GM18498 (cell line): ENCODE results near the gene ADAMTSL1.

Experiments used
- ATAC-seq: cut with Tn5 transposase; IDR thresholded peaks from one replicate; pipeline ENCODE4 v1.9.1; 2021; ENCODE audit warnings: mild to moderate bottlenecking, moderate library complexity; ENCODE audit not compliant: unreplicated experiment

Gene ADAMTSL1

DNA sequence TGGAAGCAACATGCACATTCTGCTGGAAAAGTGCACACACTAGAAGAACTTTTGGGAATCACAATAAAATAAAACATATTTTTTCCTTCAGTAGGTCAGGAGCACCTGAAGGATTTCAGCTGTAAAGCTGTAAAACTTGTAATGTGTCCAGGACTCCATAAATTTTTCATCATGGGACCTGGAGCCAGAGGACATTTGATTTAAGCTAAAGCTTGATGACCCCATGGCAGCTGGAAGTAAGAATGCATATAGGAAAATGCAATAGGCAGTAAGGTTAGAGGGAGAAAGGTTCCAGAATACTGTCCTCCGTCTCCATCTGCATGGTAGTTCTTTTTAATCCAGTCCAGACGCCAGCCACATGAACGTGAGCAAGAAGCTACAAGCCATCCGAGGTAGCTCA lies 166.0 kb downstream of the ADAMTSL1 start:
- no peak for ATAC-seq

DNA sequence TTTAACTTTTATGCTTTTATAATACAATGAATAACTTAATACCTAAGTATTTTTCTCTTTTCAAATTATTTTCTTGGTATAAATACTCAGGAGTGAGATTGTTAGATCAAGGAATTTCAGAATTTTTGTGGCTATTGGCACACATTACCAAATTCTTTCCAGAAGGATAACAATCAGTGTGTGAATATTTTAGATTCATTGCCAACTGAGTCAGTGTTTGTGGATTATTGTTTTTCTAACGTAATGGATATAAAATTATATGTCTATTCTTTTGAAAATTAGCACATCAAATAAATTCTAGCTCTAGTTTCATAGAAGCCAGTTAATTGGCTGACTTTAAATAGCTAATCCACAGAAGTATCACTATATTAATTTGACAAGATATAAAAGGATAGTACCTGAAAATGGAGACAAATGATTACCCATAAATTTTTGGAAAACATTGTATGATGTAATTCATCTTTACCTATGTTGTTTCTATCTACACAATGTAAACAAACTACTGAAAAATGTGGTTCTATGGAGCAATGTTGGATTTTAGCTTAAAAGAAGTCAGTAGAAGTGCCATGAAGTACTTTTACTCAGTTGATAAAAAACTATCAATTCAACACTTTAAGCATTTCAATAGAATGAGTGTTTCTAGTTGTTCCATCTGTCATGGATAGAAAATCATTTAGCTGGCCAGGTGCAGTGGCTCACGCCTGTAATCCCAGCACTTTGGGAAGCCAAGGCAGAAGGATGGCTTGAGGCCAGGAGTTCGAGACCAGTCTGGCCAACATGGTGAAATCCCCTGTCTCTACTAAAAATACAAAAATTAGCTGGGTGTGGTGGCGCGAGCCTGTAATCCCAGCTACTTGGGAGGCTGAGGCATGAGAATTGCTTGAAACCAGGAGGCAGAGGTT lies 185.1 kb downstream of the ADAMTSL1 start:
- ATAC-seq, result no peak

DNA sequence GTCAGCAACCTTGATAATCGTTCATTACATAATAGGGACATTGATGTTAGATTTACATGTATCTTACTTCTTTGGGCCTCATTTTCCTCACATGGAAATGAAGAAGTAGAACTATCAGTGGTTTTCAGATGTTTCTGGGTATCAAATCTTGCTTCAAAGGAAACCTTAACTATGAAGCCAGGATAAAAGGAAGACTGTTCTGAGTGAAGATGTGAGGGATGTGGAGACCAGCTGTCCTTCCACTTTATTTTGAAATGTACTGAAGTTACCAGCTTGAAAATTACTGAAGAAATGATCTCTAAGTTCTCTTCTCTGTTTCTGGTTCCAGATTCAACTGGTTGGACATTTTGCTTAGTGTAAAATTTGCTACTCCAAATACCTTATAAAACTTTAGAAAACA lies 186.0 kb downstream of the ADAMTSL1 start:
- no peak for ATAC-seq

DNA sequence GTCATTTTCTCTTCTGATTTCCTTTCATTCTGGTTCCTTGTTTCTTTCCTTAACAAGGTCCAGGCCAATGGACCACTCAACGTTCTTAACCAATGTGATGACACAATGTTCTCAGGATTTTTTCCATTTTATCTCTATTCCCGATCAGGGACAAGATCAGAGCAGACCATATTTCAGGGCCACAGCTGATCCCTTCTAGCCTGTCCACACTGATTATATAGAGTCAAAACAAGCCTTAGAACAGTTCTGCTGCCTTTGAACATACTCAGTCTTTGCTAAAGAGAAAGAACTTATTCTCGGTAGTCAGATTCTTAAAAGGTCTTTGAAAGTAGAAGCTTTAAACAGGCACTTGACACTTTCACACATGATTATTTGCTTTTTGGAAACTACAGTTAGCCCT lies 188.4 kb downstream of the ADAMTSL1 start:
- no peak for ATAC-seq

DNA sequence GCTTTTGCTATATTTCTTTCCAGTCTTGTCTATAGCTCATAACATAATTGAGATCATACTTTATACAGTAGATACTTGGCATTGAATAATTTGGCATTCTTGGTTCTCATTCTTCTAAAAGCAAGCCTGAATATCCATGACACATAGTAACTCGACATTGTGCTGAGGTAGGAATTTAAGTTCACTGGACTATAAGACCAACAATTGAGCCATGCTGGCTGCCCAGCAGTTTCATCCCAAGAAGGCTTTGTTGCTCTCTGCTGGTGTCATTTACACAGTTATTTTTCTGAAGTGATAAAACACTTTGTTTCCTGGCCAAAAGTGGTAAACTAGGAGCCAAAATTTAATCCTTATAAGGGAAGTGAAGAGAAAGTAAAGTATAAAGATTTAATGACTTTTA lies 192.0 kb downstream of the ADAMTSL1 start:
- no peak for ATAC-seq

DNA sequence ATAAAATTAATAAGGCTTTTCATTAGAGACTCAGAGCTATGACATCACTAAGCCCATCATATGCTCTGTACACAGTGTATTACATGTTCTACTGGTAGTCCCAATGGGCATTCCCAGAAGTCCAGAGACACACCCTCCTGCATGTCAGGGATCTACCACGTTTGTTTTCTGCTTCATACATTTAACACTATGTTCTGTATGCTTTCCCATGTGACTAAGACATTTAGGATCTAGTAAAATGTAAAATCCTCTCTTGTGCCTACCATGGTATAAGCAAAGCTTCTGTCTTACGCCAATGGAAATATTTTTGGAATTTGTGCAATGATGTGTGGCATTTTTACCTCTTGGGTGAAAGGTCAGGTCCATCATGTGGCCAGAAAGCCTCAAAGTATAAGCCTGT lies 192.4 kb downstream of the ADAMTSL1 start:
- ATAC-seq, result no peak

DNA sequence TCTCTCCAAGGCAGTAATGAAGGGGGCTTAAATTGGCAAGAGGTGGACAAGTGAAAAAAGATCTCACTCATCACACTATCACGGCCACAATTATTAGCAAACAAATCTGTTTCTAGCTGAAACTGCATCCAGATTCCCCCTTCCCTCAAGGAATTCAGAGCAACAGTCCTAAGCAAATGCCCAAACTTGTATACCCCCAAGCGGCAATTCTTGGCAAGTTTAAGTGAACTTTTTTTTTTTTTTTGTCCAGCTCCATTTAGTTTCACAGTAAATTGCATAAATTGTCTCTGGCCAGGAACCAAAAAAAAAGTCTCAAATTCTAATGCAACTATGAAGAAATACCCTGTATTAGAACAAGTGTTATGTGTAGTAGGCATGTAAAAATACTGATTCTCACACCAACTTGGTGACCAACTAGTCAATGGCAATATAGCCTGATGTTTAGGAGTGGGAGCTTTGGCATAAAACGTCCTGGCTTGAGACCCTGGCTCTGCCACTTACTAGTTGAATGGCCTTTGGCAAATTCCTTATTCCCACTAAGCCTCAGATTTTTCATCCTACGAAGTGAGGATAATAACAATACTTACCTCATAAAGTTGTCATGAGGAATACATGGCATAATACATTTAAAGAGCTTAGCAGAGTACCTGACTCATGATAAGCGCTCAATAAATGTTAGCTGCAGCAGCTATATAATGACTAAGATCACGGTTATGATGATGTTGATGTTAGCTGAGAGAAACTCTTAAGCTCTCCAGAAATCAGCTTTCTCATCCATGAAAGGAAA lies 193.2 kb downstream of the ADAMTSL1 start:
- ATAC-seq, result no peak

DNA sequence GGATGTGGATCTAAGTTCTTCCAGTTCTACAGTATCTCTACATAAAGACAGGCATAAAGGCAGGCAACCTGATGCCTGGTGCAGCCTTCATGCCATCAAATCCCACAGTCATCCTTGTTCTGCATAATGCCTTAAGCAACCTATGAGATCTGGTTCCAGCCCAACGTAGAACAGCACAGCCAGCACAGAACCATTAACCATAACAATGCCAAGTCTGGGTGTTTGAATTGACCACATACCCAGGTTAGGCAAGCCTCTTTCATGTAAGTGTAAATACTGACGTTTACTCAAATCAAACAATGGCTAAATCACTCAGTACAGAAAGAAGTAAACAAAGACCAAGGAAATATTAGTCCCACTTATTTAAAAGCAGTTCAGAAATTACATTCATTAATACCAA lies 195.0 kb downstream of the ADAMTSL1 start:
- ATAC-seq, result no peak

DNA sequence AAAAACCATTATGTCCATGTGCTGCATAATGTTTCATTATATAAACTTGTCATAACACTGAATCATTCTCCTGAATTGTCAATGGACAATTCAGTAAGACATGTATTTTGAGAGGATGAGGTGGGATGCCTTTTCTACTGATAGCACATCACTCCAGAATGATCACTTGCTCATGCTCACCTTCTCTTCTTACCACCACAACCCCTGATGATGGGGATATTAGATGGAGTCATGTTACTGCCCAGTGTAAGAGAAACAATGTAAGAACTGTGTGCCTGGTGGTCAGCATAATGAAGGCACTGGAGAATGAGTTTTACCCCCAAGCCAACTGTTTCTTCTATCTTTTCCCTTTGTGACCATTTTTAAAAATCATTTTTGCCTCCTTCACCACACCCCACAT lies 198.8 kb downstream of the ADAMTSL1 start:
- no peak for ATAC-seq

DNA sequence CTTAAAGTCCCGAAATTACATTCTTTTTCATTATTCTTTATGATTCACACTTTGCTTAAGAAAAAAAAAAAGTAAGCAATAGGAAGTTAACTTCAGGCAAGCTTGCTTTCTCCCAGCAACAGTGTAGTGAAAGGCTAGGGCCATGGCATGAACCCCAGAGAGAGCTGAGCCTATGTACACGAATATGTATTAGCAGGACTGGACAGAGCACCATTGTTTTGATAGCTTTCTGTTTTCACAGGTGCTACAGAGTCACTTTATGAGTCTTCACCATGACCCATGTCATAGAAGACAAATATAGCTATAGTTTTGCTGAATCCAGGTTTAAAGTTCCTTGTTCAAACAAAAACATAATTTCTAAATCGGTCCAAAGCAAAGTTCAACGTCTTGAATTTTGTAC lies 199.2 kb downstream of the ADAMTSL1 start:
- ATAC-seq, result no peak

DNA sequence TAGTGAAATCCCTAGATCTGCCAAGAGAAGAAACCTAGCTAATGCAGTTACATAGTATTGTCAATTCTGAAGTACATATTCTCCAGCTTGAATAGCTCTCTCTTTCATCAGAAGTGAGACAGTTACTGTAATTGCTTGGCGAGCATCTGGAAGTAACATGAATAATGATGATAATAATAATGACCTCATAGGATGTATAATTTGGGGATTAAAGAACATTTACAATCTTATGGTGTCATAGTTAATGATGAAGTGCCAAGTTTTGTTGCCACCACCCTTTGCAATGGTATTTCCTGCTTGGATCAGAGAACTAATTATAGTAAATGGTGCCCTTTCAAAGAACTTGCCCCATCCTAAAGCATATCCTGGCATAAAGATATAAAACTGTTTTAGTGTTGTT lies 201.4 kb downstream of the ADAMTSL1 start:
- ATAC-seq, result no peak

DNA sequence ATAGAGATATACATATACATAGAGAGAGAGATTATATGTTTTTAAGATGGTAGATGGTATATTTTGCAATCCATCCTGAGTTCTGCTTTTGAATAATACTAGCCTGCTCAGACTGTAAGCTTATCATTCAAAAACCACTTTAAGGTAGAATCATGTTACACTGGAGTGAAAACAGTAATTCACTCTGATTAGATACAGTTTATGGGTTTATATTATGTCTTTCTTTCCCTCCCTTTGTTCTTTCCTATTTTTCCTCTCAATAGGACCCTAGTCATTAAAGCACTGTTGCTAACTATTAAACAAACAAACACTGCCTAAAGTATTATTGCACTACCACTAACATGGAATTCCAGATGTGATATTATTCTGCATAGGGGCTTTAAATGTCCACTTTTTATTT lies 202.0 kb downstream of the ADAMTSL1 start:
- no peak for ATAC-seq

DNA sequence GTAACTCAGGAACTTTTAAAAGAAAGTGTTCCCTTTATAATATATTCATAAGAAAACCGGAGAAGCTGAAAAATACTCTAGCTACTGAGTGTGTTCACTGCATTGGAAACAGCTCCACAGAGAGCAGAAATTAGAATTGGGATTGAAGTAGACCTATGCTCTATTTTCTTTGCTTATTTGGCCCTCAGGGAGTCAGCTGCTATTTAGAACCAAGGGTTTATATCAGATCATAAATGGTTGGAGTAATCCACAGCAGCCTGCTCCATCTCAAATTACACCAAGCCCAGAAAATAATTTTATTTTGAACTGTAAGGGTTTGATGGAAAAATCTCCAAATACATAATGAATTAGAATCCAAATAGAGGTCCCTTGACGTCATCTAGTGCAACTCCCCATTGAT lies 202.6 kb downstream of the ADAMTSL1 start:
- ATAC-seq, result no peak

DNA sequence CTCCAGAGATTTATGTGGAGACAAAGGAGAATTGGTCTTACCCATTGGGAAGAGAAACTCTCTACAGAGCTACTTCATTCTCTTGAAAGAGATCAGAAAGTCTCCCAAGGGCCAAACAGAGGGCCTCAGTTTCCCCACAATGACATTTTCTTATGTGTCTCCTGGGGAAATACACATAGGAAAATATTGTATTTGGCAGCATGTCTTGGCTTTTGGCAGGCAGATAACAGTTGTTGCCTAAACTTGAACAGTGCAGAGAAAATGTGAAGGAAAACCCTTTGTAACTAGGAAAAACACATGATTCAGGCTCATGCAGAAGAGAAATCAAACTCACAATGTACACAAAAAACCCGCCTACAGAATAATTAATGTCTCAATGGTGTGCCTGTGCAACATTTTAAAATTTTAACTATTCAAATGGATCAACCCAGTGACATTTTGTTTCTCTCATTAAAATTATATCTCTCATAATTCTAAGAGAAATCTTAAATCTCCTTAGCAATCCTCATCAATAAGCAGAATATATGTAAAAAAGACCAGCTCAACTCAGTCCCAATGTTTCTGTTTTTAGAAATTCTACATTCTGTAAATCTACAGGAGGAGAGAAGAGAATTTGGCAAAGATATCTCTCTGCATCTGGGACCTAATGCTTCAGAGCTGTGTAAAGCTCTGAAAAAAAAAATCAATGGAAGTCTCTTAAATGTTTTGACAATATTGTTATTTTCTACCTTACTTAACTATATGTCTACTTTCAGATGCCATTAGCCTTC lies 205.1 kb downstream of the ADAMTSL1 start:
- no peak for ATAC-seq

DNA sequence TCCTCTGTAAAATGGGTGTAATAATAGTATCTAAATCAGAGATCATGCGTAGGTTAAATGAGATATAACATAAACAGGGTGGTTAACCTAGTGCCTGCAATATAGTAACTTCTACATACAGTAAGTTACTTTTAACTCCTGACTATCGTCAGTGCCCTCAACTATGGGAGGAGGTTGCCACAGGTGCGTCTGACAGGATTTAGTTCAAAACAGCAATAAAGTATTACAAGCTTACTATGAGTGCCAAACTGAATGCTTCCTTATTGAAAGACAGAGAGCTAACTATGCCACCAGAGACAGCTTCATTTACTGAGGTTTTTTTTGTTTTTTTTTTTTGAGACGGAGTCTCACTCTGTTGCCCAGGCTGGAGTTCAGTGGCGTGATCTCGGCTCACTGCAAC lies 209.0 kb downstream of the ADAMTSL1 start:
- no peak for ATAC-seq

DNA sequence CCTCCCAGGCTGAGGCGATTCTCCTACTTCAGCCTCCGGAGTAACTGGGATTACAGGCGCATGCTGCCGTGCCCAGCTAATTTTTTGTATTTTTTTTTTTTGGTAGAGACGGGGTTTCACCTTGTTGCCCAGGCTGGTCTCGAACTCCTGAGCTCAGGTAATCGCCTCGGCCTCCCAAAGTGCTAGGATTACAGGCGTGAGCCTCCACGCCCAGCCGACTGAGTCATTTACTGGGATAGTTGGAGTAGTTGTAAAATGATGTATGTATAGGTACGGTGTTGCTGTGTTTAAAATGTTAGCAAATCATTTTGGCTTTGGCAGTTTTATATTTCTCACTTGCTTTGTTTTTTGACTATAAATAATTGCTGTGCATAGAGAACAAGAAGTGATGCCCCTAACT lies 209.4 kb downstream of the ADAMTSL1 start:
- no peak for ATAC-seq

DNA sequence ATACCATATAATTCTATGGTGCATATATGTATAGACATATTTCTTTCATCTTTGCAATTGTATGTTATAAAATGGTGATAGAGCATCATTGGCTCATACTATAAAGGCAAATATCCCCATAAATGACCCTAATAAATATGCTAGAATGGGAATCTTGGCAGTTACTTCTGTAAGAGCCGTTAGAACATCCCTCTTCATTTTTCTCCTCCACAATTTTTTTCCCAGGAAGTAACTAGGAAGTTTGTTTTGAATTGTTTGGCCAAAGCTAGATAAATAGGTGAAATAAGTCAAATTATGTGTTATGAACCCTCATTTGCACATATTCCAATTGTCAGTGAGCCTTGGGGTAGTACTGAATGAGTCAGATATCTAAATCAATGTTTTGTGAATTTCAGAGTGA lies 209.9 kb downstream of the ADAMTSL1 start:
- no peak for ATAC-seq

DNA sequence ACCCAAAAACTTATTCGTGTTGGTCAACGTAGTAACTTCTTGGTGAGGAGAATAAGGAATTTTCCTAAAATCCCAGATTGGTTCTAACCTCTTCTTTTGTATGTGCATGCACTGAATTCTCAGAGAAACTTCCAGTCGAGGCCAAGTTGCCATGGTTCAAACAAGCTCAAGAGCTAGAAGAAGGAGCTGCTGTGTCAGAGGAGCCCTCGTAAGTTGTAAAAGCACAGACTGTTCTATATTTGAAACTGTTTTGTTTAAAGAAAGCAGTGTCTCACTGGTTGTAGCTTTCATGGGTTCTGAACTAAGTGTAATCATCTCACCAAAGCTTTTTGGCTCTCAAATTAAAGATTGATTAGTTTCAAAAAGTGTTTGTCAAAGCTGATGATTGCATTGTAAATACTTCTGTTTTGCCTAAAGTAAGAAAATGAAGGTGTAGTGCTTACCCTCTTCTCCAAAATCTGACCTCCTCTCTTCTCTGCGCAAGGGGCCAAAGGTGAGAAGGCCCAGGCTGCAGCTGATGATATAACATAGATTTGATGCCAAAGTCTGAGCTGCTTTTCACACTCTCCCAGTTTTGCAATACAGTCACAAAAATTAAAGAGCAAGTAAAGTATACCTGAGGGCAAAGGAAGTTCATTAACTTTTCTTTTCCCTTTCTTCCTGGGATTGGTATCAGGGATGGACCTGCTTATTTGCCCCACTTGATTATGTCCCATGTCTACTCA lies 210.8 kb downstream of the ADAMTSL1 start:
- no peak for ATAC-seq

DNA sequence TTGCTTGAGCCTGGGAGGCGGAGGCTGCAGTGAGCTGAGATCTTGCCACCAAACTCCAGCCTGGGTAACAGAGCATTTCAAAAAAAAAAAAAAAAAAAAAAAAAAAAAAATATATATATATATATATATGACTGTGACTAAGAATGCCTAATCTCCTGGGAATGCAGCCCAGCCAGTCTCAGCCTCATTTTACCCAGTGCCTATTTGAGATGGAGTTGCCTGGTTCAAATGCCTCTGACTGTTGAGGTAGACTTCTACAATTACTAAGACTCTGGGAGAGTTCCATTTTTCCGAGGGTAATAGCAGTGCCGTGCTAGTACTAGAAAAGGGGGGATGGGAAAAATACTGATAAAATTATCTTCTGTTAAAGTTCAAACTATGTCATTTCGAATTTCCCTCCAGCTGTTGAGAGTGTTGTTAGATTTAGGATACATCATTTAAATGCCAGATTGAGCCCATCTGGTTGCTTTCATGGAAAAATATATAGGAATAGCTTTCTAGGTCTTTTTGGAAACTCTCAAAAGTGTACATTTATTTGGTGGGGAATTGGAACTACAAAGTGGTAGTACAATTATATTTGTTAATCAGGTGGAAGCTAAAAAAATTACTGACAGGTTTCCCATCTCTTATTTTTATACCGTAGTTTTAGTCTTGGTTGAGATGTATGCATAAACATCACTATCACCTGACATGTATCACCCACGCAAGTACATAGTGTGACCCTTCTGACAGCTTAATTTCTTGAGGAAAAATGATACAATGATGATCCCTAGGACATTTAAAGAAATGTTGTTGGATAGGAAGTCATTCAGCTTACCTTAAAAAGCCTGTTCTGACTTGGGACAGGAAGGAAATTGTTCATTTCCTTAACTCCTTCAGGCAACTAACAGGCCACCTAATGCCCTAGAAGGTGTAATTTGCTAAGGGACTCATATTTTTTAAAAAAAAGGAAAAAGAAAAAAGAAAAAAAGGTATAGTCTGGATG lies 214.9 kb downstream of the ADAMTSL1 start:
- no peak for ATAC-seq

DNA sequence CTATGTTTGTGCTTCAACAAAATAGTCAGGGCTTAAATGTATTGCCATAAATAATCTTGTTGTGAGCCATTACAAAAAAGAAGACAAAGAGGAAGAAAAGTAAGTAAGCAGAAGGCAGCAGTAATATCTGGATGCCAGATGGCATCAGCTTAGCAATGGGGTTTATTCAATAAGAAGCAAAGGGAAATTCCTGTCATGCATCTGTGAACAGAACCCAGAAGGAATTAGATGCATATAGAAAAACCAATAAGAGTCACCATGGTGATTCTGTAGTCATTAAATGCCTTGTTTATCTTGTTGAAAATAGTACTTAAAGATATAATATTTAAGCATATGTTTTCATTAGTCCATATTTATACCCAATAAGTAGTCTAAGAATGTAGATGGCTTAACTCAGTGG lies 216.0 kb downstream of the ADAMTSL1 start:
- ATAC-seq, result no peak
